K562 (cell line): ENCODE measurements around the gene COPS9. TPM values are rescaled to one million over a fixed set of nuclear protein-coding genes. Genes with fewer than 3 reads are reported as not detected.

Experiments
- ATAC-seq: fragments of 200-7000 bp; cut with Tn5 transposase; 3 replicates; pipeline ENCODE4 v1.9.1; 2020; ENCODE audit warnings: moderate library complexity
- BruUV-seq: library from RNA; stranded (reverse); fragments of 400-500 nt; replicated peaks from 2 replicates; lab custom pipeline; 2021; lab: Mats Ljungman, UMichigan
- CTCF ChIA-PET: fragments of 300-600 bp; formaldehyde crosslinking; extraction: SDS; loops from one replicate; lab custom pipeline; 2021; ENCODE audit warnings: low intra/inter-chr PET ratio; lab: Yijun Ruan, JAX
- POLR2A ChIA-PET: fragments of 300-600, 350-650 bp; sonication (Branson Sonifier 250); formaldehyde crosslinking; extraction: SDS; loops from one replicate; lab custom pipeline; 2021; ENCODE audit warnings: antibody characterized with exemption, inconsistent platforms; lab: Yijun Ruan, JAX
- DNase-seq, 4 experiments: peaks; one replicate each; pipeline versions ENCODE4 v3.0.0 to v3.0.0-alpha.2; 2011 to 2018; ENCODE audit warnings: low spot score in 3 of 4, mixed read lengths in 3 of 4; ENCODE audit errors: extremely low read depth in 1 of 4
- FAIRE-seq: peaks from 2 replicates; lab custom pipeline; 2011; peaks lifted over from hg19 to GRCh38; lab: Jason Lieb, UNC
- H2AFZ ChIP-seq: 2 replicates; pipeline ENCODE4 v1.6.0; 2011; ENCODE audit warnings: low read depth, low read length, control low read depth, inconsistent platforms
- H3K27ac ChIP-seq: fragments of 200-600 bp; 3 replicates; pipeline ENCODE4 v1.8.0; 2011; ENCODE audit warnings: low read depth, mild to moderate bottlenecking, control low read depth, inconsistent platforms, low read length, moderate library complexity, mixed read lengths; ENCODE audit errors: extremely low read depth
- H3K27me3 ChIP-seq, 2 experiments: fragments of 300-600 bp in 1 of 2; 2 replicates in 1 of 2; 3 replicates in 1 of 2; pipeline versions ENCODE4 v1.6.0 to v1.8.0; 2011; ENCODE audit warnings: inconsistent platforms in 2 of 2, low read length in 2 of 2, mild to moderate bottlenecking in 1 of 2, mixed read lengths in 1 of 2, moderate library complexity in 1 of 2; ENCODE audit not compliant: control insufficient read depth in 2 of 2, insufficient read depth in 2 of 2
- H3K36me3 ChIP-seq: fragments of 300-600 bp; 3 replicates; pipeline ENCODE4 v1.8.0; 2011; ENCODE audit warnings: mild to moderate bottlenecking, low read length, inconsistent platforms; ENCODE audit not compliant: control insufficient read depth, insufficient read depth
- H3K4me1 ChIP-seq, 2 experiments: fragments of 200-600 bp in 1 of 2; replicated peaks in 1 of 2; 2 replicates in 1 of 2; 3 replicates in 1 of 2; pipeline versions ENCODE4 v1.5.1 to v1.8.0; 2011; ENCODE audit warnings: inconsistent platforms in 2 of 2, low read length in 2 of 2, mild to moderate bottlenecking in 1 of 2, mixed read lengths in 1 of 2, moderate library complexity in 1 of 2; ENCODE audit not compliant: control insufficient read depth in 2 of 2, insufficient read depth in 2 of 2
- H3K4me2 ChIP-seq: 2 replicates; pipeline ENCODE4 v1.6.1; 2011; ENCODE audit warnings: low read length, control low read depth, inconsistent platforms, mixed read lengths; ENCODE audit not compliant: insufficient read depth
- H3K4me3 ChIP-seq: fragments of 200-600 bp; sonication (generic), shearing (Covaris generic); 2 replicates; pipeline ENCODE4 v1.5.1; 2016; ENCODE audit warnings: control low read depth, inconsistent platforms
- H3K79me2 ChIP-seq: fragments of 200-600 bp; 3 replicates; pipeline ENCODE4 v1.8.0; 2011; ENCODE audit warnings: low read length, inconsistent platforms; ENCODE audit not compliant: control insufficient read depth, insufficient read depth
- H3K9ac ChIP-seq, 2 experiments: 2 replicates each; pipeline versions ENCODE4 v1.6.0 to v1.6.1; 2011; ENCODE audit warnings: low read depth in 2 of 2, low read length in 2 of 2, control low read depth in 1 of 2, inconsistent platforms in 1 of 2, mild to moderate bottlenecking in 1 of 2, mixed read lengths in 1 of 2; ENCODE audit not compliant: insufficient read depth in 1 of 2
- H3K9me1 ChIP-seq: one replicate; pipeline ENCODE4 v1.6.0; 2011; ENCODE audit warnings: inconsistent platforms, mild to moderate bottlenecking, low read length, moderate library complexity; ENCODE audit not compliant: control insufficient read depth, insufficient read depth
- H3K9me3 ChIP-seq: replicated peaks from 2 replicates; pipeline ENCODE4 v1.5.1; 2011; ENCODE audit warnings: low read depth, low read length, inconsistent platforms; ENCODE audit not compliant: control insufficient read depth, insufficient read depth
- H4K20me1 ChIP-seq: replicated peaks from 2 replicates; pipeline ENCODE4 v1.6.1; 2011; ENCODE audit warnings: low read length, inconsistent platforms, mixed read lengths; ENCODE audit not compliant: control insufficient read depth, insufficient read depth
- CBX1 ChIP-seq: sonication (generic); IDR thresholded peaks from 2 replicates; pipeline ENCODE4 v1.6.1; 2016; ENCODE audit warnings: antibody characterized with exemption, low read depth, mild to moderate bottlenecking
- DIDO1 ChIP-seq: fragments of 450-650 bp; IDR thresholded peaks from 2 replicates; pipeline ENCODE4 v1.6.1; 2016; ENCODE audit warnings: low read depth, missing biosample characterization, missing genetic modification characterization
- MECOM ChIP-seq: fragments of 250-450 bp; sonication (Bioruptor Pico); IDR thresholded peaks from 2 replicates; pipeline ENCODE4 v1.8.0; 2022; ENCODE audit warnings: inconsistent platforms
- NCOR1 ChIP-seq: fragments of 450-650 bp; IDR thresholded peaks from 2 replicates; pipeline ENCODE4 v1.6.1; 2016; ENCODE audit warnings: mild to moderate bottlenecking, moderate library complexity
- NFRKB ChIP-seq: fragments of 450-650 bp; IDR thresholded peaks from 2 replicates; pipeline ENCODE4 v1.6.1; 2016; ENCODE audit warnings: low read depth
- NUFIP1 ChIP-seq: fragments of 450-650 bp; IDR thresholded peaks from 2 replicates; pipeline ENCODE4 v1.6.1; 2018; ENCODE audit not compliant: partially characterized antibody
- PTBP1 ChIP-seq: fragments of 200-400 bp; formaldehyde crosslinking; IDR thresholded peaks from 2 replicates; pipeline ENCODE4 v1.6.1; 2017; ENCODE audit warnings: low read depth, low read length
- RBM25 ChIP-seq: fragments of 200-400 bp; formaldehyde crosslinking; IDR thresholded peaks from 2 replicates; pipeline ENCODE4 v1.6.1; 2018; ENCODE audit warnings: low read length, low read depth, moderate library complexity; ENCODE audit not compliant: severe bottlenecking
- SMARCB1 ChIP-seq: IDR thresholded peaks from 2 replicates; pipeline ENCODE4 v1.6.1; 2011; ENCODE audit warnings: improper control_type of control experiment, low read depth; ENCODE audit not compliant: insufficient read length
- SP1 ChIP-seq: sonication (generic); formaldehyde crosslinking; IDR thresholded peaks from 2 replicates; pipeline ENCODE4 v1.8.1; 2022; ENCODE audit warnings: mild to moderate bottlenecking, missing genetic modification reagents
- U2AF1 ChIP-seq: fragments of 200-400 bp; formaldehyde crosslinking; optimal IDR thresholded peaks from 2 replicates; pipeline ENCODE3; 2017; ENCODE audit warnings: mild to moderate bottlenecking, low read depth, low read length, moderate library complexity
- ZBTB8A ChIP-seq: fragments of 450-650 bp; IDR thresholded peaks from 2 replicates; pipeline ENCODE4 v1.6.1; 2018; ENCODE audit warnings: mild to moderate bottlenecking, moderate library complexity; ENCODE audit not compliant: partially characterized antibody
- ZNF551 ChIP-seq: fragments of 250-450 bp; sonication (Bioruptor Pico); IDR thresholded peaks from 2 replicates; pipeline ENCODE4 v1.5.0; 2021; ENCODE audit warnings: mild to moderate bottlenecking, moderate library complexity
- ZNF766 ChIP-seq: fragments of 200-800 bp; sonication (Bioruptor generic); conservative IDR thresholded peaks from 2 replicates; pipeline ENCODE4 v1.6.1; 2016; ENCODE audit warnings: missing genetic modification characterization, missing compliant biosample characterization
- WGBS: fragments of 100-300 bp; shearing (Covaris generic); methylation state at CpG from one replicate; pipeline ENCODE4 v1.1.6; 2016; ENCODE audit warnings: low coverage, mixed read lengths; ENCODE audit not compliant: insufficient coverage; ENCODE audit errors: missing lambda C conversion rate; 5-methylcytosine and 5-hydroxymethylcytosine counted together
- in situ Hi-C: fragments of 300-500 bp; cut with MboI; formaldehyde crosslinking; loops from 4 replicates; pipeline ENCODE4 v1.15.0; 2018; ENCODE audit warnings: inconsistent platforms, mixed read lengths
- intact Hi-C: fragments of 100-400 bp; cut with micrococcal nuclease; formaldehyde crosslinking; loops from 2 replicates; pipeline ENCODE4 v1.14.2; 2022
- polyA plus RNA-seq, 8 experiments: library from polyadenylated mRNA; depleted of rRNA in 4 of 8; stranded (reverse) in 5 of 8; unstranded in 3 of 8; fragments of >200 nt; fragmentation: Nextera tagmentation in 2 of 8; fragmentation: Illumina TruSeq in 1 of 8; extraction: Ambion mirVana in 2 of 8; extraction: Trizol in 1 of 8; gene quantifications; 2 replicates each; pipeline versions ENCODE4 v1.2.1 to v1.2.3, GENCODE V29; 2011 to 2014; ENCODE audit warnings: inconsistent platforms in 1 of 8, missing spikeins in 1 of 8
- total RNA-seq, 7 experiments: library from RNA; depleted of rRNA in 6 of 7; stranded (reverse); fragments of >200 nt in 6 of 7; fragmentation: Illumina TruSeq in 2 of 7; extraction: Trizol in 2 of 7; gene quantifications; 2 replicates each; pipeline versions ENCODE4 v1.2.1 to v1.2.3, GENCODE V29; 2011 to 2021; ENCODE audit warnings: low replicate concordance in 1 of 7
- TF ChIP-seq, protein P1 (sequence below), 3 experiments: fragments of 200-800 bp in 1 of 3; sonication (Bioruptor generic) in 1 of 3; sonication (generic) in 1 of 3; formaldehyde crosslinking in 1 of 3; IDR thresholded peaks; 2 replicates each; pipeline versions ENCODE4 v1.6.1 to v1.8.0; 2016 to 2022; ENCODE audit warnings: mild to moderate bottlenecking in 2 of 3, missing compliant biosample characterization in 2 of 3, missing genetic modification characterization in 2 of 3, missing genetic modification reagents in 1 of 3
- TF ChIP-seq, protein P2 (sequence below): IDR thresholded peaks from 2 replicates; pipeline ENCODE4 v1.6.1; 2011; ENCODE audit not compliant: insufficient read length; ENCODE audit errors: extremely low read depth
- TF ChIP-seq, protein P3 (sequence below), 3 experiments: fragments of 200-800 bp in 1 of 3; fragments of 250-450 bp in 1 of 3; fragments of 450-650 bp in 1 of 3; sonication (Bioruptor Pico) in 1 of 3; sonication (Bioruptor generic) in 1 of 3; formaldehyde crosslinking in 1 of 3; IDR thresholded peaks; 2 replicates each; pipeline versions ENCODE4 v1.6.1 to v1.8.0; 2016 to 2022; ENCODE audit warnings: mild to moderate bottlenecking in 2 of 3, missing genetic modification characterization in 2 of 3, missing compliant biosample characterization in 1 of 3, moderate library complexity in 1 of 3

The COPS9 gene
- total and polyA plus RNA-seq, 9 of the 15 experiments (the other 6 are each of a cell fraction or from before 2014, with no cell fraction given), result 55.0 to 281 (median 99.9) TPM

DNA sequence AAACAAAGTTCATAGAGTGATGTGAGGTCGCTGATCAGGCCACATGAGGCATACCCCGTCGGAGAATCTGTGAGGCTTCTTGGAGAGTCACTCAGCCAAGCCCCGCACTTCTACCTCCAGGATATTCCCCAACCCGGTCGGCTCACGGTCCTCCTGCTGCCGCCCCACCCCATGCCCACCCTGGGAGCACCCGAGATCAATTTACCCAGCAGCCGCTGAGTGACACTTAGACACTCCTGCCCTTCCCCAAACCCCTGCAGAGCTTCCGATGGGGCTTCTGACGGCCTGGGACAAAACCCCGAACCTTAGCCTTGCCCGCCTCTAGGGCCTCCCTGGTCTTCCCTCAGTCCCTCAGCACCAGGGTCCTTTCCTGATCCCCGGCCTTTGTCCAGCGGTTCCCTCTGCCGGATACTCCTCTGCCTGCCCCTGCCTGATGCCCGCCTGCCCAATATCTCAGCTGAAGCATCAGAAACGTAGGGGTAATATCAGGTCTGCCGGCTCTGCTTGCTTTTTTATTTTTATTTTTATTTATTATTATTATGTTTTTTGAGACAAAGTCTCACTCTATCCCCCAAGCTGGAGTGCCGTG is 23.2 kb upstream of the COPS9 start:
- no peaks in the 10 kb centered on the region for H3K36me3 ChIP-seq
- WGBS, result 8% methylated on average over 8 of the region's 21 CpGs
- DNase-seq (no peak), ATAC-seq (no peak), FAIRE-seq (no peak)
- no peak overlapping the region for H2AFZ ChIP-seq
- H4K20me1 ChIP-seq, result no peaks in the 10 kb centered on the region
- peaks cover 0 to 37% of the 10 kb centered on the region in 2 experiments; a peak in 3 of 5 replicates for H3K27me3 ChIP-seq
- no peak overlapping the region for H3K27ac ChIP-seq
- no peak overlapping the region for H3K9ac ChIP-seq
- no peak overlapping the region for H3K4me3 ChIP-seq
- ChIA-PET CTCF (no interaction called here), POLR2A (interaction anchor here (0.7 kb wide), 1 partner anchor 12 kb away, joined by 4 read pairs; no protein-coding TSS in a partner anchor)
- no peaks in the 10 kb centered on the region for H3K9me3 ChIP-seq
- H3K79me2 ChIP-seq, result no peaks in the 10 kb centered on the region
- no peak overlapping the region for H3K4me2 ChIP-seq
- intact Hi-C loops, result no loop called here
- BruUV-seq, result no TSS peak
- H3K4me1 ChIP-seq, result no peaks in the 10 kb centered on the region
- in situ Hi-C loops, result no loop called here
- peaks cover 2% of the 10 kb centered on the region for H3K9me1 ChIP-seq
- TF ChIP-seq SMARCB1, result no peak
- TF ChIP-seq, protein P1, sequence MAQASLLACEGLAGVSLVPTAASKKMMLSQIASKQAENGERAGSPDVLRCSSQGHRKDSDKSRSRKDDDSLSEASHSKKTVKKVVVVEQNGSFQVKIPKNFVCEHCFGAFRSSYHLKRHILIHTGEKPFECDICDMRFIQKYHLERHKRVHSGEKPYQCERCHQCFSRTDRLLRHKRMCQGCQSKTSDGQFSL (CRISPR knock-in tag; IDR thresholded peaks at IDR 0.05), result no peak
- TF ChIP-seq, protein P1 (tag; IDR thresholded peaks at IDR 0.05), result no peak
- TF ChIP-seq DIDO1, result no peak
- TF ChIP-seq SP1, result no peak
- TF ChIP-seq ZNF551 (CRISPR knock-in tag), result no peak
- no peak for TF ChIP-seq MECOM (CRISPR knock-in tag)
- TF ChIP-seq RBM25, result no peak
- TF ChIP-seq, protein P2, sequence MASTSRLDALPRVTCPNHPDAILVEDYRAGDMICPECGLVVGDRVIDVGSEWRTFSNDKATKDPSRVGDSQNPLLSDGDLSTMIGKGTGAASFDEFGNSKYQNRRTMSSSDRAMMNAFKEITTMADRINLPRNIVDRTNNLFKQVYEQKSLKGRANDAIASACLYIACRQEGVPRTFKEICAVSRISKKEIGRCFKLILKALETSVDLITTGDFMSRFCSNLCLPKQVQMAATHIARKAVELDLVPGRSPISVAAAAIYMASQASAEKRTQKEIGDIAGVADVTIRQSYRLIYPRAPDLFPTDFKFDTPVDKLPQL, result no peak
- no peak for TF ChIP-seq ZBTB8A
- TF ChIP-seq U2AF1, result no peak
- TF ChIP-seq ZNF766, result no peak
- TF ChIP-seq CBX1, result no peak
- TF ChIP-seq NUFIP1, result no peak
- TF ChIP-seq, protein P3, sequence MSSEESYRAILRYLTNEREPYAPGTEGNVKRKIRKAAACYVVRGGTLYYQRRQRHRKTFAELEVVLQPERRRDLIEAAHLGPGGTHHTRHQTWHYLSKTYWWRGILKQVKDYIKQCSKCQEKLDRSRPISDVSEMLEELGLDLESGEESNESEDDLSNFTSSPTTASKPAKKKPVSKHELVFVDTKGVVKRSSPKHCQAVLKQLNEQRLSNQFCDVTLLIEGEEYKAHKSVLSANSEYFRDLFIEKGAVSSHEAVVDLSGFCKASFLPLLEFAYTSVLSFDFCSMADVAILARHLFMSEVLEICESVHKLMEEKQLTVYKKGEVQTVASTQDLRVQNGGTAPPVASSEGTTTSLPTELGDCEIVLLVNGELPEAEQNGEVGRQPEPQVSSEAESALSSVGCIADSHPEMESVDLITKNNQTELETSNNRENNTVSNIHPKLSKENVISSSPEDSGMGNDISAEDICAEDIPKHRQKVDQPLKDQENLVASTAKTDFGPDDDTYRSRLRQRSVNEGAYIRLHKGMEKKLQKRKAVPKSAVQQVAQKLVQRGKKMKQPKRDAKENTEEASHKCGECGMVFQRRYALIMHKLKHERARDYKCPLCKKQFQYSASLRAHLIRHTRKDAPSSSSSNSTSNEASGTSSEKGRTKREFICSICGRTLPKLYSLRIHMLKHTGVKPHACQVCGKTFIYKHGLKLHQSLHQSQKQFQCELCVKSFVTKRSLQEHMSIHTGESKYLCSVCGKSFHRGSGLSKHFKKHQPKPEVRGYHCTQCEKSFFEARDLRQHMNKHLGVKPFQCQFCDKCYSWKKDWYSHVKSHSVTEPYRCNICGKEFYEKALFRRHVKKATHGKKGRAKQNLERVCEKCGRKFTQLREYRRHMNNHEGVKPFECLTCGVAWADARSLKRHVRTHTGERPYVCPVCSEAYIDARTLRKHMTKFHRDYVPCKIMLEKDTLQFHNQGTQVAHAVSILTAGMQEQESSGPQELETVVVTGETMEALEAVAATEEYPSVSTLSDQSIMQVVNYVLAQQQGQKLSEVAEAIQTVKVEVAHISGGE (CRISPR knock-in tag; IDR thresholded peaks at IDR 0.05), result no peak
- TF ChIP-seq NFRKB, result no peak
- no peak for TF ChIP-seq PTBP1
- no peak for TF ChIP-seq NCOR1
